Hematopoietic multipotent progenitor cell (in vitro differentiated cells): ENCODE data around the gene LDLRAD4. TPM values are rescaled to one million over a fixed set of nuclear protein-coding genes. Genes with fewer than 3 reads are reported as not detected.

Experiments
- DNase-seq, 3 donors: peaks; one replicate each; pipeline ENCODE4 v3.0.0-alpha.2; 2011 to 2015; ENCODE audit warnings: low read depth in 2 of 3, low spot score in 2 of 3
- total RNA-seq: library from RNA; depleted of rRNA; stranded (reverse); fragments of >200 nt; gene quantifications from one replicate; pipeline ENCODE4 v1.2.3, GENCODE V29; 2012

Gene LDLRAD4
- total RNA-seq, 1 donor: 63.3 TPM

GRCh38 chr18:13494871-13495445, 276.4 kb downstream of the LDLRAD4 start:
- no peak for DNase-seq

- DNase-seq: peak in 1 of 3 donors; percentile 35
Measured at GRCh38 chr18:13495961-13496360, 277.4 kb downstream of the LDLRAD4 start.

GRCh38 chr18:13496691-13497281, 278.2 kb downstream of the LDLRAD4 start:
- DNase-seq: no peak

- DNase-seq: no peak
Measured at GRCh38 chr18:13499803-13500202, 281.2 kb downstream of the LDLRAD4 start.

- DNase-seq: peak in 1 of 3 donors; percentile 70
Measured at GRCh38 chr18:13500227-13500865, 281.8 kb downstream of the LDLRAD4 start.

- DNase-seq: no peak
Measured at GRCh38 chr18:13500869-13501542, 282.4 kb downstream of the LDLRAD4 start.

GRCh38 chr18:13501543-13501887, 283.0 kb downstream of the LDLRAD4 start:
- no peak for DNase-seq

- no peak for DNase-seq
Measured at GRCh38 chr18:13501891-13502290, 283.3 kb downstream of the LDLRAD4 start.

GRCh38 chr18:13502585-13502984, 284.0 kb downstream of the LDLRAD4 start:
- no peak for DNase-seq

GRCh38 chr18:13503836-13504235, 285.3 kb downstream of the LDLRAD4 start:
- no peak for DNase-seq

GRCh38 chr18:13505780-13506345, 287.3 kb downstream of the LDLRAD4 start:
- peak in 1 of 3 donors; percentile 47 for DNase-seq

- no peak for DNase-seq
Measured at GRCh38 chr18:13510594-13510993, 292.0 kb downstream of the LDLRAD4 start.

GRCh38 chr18:13511961-13512577, 293.5 kb downstream of the LDLRAD4 start:
- peak in 2 of 3 donors; percentile 31 to 62 for DNase-seq

- DNase-seq: peak in 1 of 3 donors; percentile 66
Measured at GRCh38 chr18:13513021-13513420, 294.5 kb downstream of the LDLRAD4 start.

GRCh38 chr18:13513481-13513880, 294.9 kb downstream of the LDLRAD4 start:
- DNase-seq: no peak

GRCh38 chr18:13514558-13514957, 296.0 kb downstream of the LDLRAD4 start:
- DNase-seq: no peak

- no peak for DNase-seq
Measured at GRCh38 chr18:13516855-13517254, 298.3 kb downstream of the LDLRAD4 start.

- no peak for DNase-seq
Measured at GRCh38 chr18:13517369-13517768, 298.8 kb downstream of the LDLRAD4 start.

GRCh38 chr18:13518382-13518781, 299.8 kb downstream of the LDLRAD4 start:
- DNase-seq: no peak

- no peak for DNase-seq
Measured at GRCh38 chr18:13520306-13520705, 301.7 kb downstream of the LDLRAD4 start.

- no peak for DNase-seq
Measured at GRCh38 chr18:13520741-13521140, 302.2 kb downstream of the LDLRAD4 start.
